ENCODE measurements around the gene SORCS2. TPM values are rescaled to one million over a fixed set of nuclear protein-coding genes. Genes with fewer than 3 reads are reported as not detected.

The SORCS2 gene
- total RNA-seq, 3 donors from 2014 or later: 0.66 to 1.3 (median 0.80) TPM

DNA sequence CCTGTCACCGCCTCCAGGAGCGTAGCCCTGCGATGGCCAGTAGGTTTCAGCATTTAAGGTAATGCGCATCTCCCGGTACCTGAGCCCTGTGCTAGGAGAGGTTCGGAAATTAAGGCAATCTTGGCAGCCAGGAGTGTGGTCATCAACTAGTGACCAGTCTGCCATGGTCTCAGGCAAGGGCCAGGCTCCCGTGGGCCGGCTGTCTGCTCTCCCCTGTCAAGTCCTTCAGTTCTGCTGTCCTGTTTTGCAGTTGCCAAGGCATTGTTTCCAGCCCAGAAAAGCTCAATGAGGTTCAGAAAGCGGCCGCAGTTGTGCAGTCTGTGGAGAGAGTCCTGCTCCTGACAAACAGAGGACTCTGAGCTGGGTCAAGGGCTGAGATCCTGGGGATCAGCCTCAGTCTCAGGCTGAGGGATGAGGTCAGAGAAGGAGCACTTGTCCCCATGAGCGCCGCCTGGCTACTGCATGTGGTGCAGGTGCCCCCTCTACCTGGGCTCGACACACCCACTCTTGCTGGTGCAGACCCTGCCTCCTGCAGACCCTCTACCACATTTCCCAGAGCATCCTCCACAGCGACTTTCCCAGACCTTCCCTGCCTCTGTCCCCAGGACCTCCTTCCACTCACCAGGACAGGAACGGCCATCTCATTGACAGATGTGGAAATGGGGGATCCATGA is 295.8 kb downstream of the SORCS2 start:
- Histone ChIP-seq H3K4me1 (no peaks in the 10 kb centered on the region), H3K36me3 (no peaks in the 10 kb centered on the region), H3K4me3 (no peak overlapping the region), H3K27ac (no peak overlapping the region), H3K27me3 (no peaks in the 10 kb centered on the region), H3K9me3 (peaks cover 0 to 7% of the 10 kb centered on the region in 2 donors)
- TF ChIP-seq POLR2AphosphoS5 (IDR thresholded peaks at IDR 0.05): no peak
- TF ChIP-seq, protein P1, sequence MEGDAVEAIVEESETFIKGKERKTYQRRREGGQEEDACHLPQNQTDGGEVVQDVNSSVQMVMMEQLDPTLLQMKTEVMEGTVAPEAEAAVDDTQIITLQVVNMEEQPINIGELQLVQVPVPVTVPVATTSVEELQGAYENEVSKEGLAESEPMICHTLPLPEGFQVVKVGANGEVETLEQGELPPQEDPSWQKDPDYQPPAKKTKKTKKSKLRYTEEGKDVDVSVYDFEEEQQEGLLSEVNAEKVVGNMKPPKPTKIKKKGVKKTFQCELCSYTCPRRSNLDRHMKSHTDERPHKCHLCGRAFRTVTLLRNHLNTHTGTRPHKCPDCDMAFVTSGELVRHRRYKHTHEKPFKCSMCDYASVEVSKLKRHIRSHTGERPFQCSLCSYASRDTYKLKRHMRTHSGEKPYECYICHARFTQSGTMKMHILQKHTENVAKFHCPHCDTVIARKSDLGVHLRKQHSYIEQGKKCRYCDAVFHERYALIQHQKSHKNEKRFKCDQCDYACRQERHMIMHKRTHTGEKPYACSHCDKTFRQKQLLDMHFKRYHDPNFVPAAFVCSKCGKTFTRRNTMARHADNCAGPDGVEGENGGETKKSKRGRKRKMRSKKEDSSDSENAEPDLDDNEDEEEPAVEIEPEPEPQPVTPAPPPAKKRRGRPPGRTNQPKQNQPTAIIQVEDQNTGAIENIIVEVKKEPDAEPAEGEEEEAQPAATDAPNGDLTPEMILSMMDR (IDR thresholded peaks at IDR 0.05): no peak
- TF ChIP-seq POLR2A (IDR thresholded peaks at IDR 0.05): no peak
- no peak for DNase-seq (ENCODE audit: low spot score in 2 of 2)
- intact Hi-C loops (cut with DNase I; ENCODE audit: low total_unique reads): no loop called here

DNA sequence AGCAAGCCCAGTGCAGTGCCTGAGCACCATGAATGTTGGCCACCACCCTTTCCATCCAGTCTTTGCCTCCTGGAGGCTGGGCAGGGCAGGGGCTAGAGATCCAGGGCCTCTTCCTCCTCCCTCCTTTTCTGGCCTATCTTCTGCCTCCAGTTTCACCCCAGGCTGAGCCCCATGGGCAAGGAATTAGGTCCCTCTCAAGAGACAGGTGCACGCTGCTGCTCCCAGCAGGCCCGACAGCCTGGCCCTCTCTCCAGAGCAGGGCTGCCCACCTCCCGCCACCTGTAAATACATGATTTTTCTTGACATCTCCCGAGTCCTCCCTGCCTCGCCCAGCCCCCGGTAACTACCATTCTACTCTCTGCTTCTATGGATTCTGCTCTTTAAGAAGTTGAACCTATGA is 299.6 kb downstream of the SORCS2 start:
- intact Hi-C loops (cut with DNase I; ENCODE audit: low total_unique reads): no loop called here

GRCh38 chr4:7498446-7499200 is 306.3 kb downstream of the SORCS2 start:
- Histone ChIP-seq H3K4me3 (no peak overlapping the region), H3K36me3 (no peaks in the 10 kb centered on the region), H3K9me3 (no peaks in the 10 kb centered on the region), H3K27ac (no peak overlapping the region), H3K4me1 (no peaks in the 10 kb centered on the region), H3K27me3 (peaks cover 0 to 14% of the 10 kb centered on the region in 2 donors)
- intact Hi-C loops (cut with DNase I; ENCODE audit: low total_unique reads): no loop called here
- DNase-seq (ENCODE audit: low spot score in 2 of 2): no peak
- TF ChIP-seq POLR2AphosphoS5 (IDR thresholded peaks at IDR 0.05) (no peak), POLR2A (IDR thresholded peaks at IDR 0.05) (no peak)
- TF ChIP-seq, protein P1 (IDR thresholded peaks at IDR 0.05): no peak

More for the DNA sequence above, 299.6 kb downstream of the SORCS2 start:
- no peaks in the 10 kb centered on the region for H3K4me1 ChIP-seq
- no peak for DNase-seq (ENCODE audit: low spot score in 2 of 2)
- H3K36me3 ChIP-seq: no peaks in the 10 kb centered on the region
- TF ChIP-seq POLR2A (IDR thresholded peaks at IDR 0.05) (no peak), POLR2AphosphoS5 (IDR thresholded peaks at IDR 0.05) (no peak)
- TF ChIP-seq, protein P1 (IDR thresholded peaks at IDR 0.05): no peak
- no peak overlapping the region for H3K4me3 ChIP-seq
- no peak overlapping the region for H3K27ac ChIP-seq
- peaks cover 0 to 7% of the 10 kb centered on the region in 2 donors for H3K9me3 ChIP-seq
- no peaks in the 10 kb centered on the region for H3K27me3 ChIP-seq

- TF ChIP-seq POLR2A (IDR thresholded peaks at IDR 0.05): no peak
- no peak for TF ChIP-seq POLR2AphosphoS5 (IDR thresholded peaks at IDR 0.05)
- Histone ChIP-seq H3K4me3 (no peak overlapping the region), H3K36me3 (no peaks in the 10 kb centered on the region), H3K9me3 (no peaks in the 10 kb centered on the region), H3K4me1 (no peaks in the 10 kb centered on the region), H3K27me3 (peaks cover 0 to 14% of the 10 kb centered on the region in 2 donors), H3K27ac (no peak overlapping the region)
- no peak for DNase-seq (ENCODE audit: low spot score in 2 of 2)
- intact Hi-C loops (cut with DNase I; ENCODE audit: low total_unique reads): no loop called here
These were observed 307.3 kb downstream of the SORCS2 start for GRCh38 chr4:7499661-7500060.

DNA sequence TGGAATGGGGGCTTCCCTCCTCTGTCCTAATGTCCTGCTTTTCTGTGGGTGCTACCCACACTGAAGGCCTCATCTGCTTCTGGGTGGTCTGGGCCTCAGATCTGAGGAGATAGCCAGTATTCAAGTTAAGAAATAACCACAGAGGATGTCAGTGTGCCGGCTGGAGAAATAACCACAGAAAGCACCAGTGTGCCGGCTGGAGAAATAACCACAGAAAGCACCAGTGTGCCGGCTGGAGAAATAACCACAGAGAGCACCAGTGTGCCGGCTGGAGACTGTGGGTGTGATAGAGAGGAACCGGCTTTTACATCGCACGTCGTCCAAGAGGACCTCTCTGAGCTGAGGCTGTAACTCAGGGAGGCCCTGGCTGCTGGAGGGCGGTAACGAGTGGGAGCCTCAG is 308.1 kb downstream of the SORCS2 start:
- H3K4me3 ChIP-seq: no peak overlapping the region
- TF ChIP-seq POLR2AphosphoS5 (IDR thresholded peaks at IDR 0.05) (no peak), POLR2A (IDR thresholded peaks at IDR 0.05) (no peak)
- TF ChIP-seq, protein P1 (IDR thresholded peaks at IDR 0.05): no peak
- no peaks in the 10 kb centered on the region for H3K4me1 ChIP-seq
- intact Hi-C loops (cut with DNase I; ENCODE audit: low total_unique reads): no loop called here
- H3K27me3 ChIP-seq: peaks cover 0 to 14% of the 10 kb centered on the region in 2 donors
- DNase-seq (ENCODE audit: low spot score in 2 of 2): no peak
- no peaks in the 10 kb centered on the region for H3K36me3 ChIP-seq
- no peak overlapping the region for H3K27ac ChIP-seq
- H3K9me3 ChIP-seq: no peaks in the 10 kb centered on the region

Measured in breast epithelium (tissue), 4 donors.